A549 (cell line): ENCODE results near the gene TBC1D1.

ENCODE experiments used
- PHF8 ChIP-seq: fragments of 200-600 bp; sonication (generic); IDR thresholded peaks from 2 replicates; pipeline ENCODE4 v1.6.1; 2016; ENCODE audit warnings: low read depth, mild to moderate bottlenecking, antibody characterized with exemption, moderate library complexity, borderline replicate concordance
- POLR2A ChIP-seq: IDR thresholded peaks from 2 replicates; pipeline ENCODE4 v1.6.1; 2012; ENCODE audit warnings: mild to moderate bottlenecking, low read length
- RAD21 ChIP-seq, 2 experiments: fragments of >200 bp in 1 of 2; sonication (Bioruptor Twin) in 1 of 2; formaldehyde crosslinking in 1 of 2; IDR thresholded peaks in 1 of 2; conservative IDR thresholded peaks in 1 of 2; 2 replicates in 1 of 2; 3 replicates in 1 of 2; pipeline ENCODE4 v1.6.1; 2012 to 2018; ENCODE audit warnings: inconsistent platforms in 1 of 2
- SMC3 ChIP-seq: fragments of >200 bp; sonication (Bioruptor Twin); formaldehyde crosslinking; IDR thresholded peaks from 3 replicates; pipeline ENCODE4 v1.6.1; 2018; ENCODE audit warnings: inconsistent platforms
- TP53 ChIP-seq: fragments of 250-450 bp; sonication (Bioruptor Pico); IDR thresholded peaks from 2 replicates; pipeline ENCODE4 v1.5.0; 2021; ENCODE audit warnings: mild to moderate bottlenecking, moderate library complexity
- ZC3H11A ChIP-seq: fragments of 450-650 bp; IDR thresholded peaks from 2 replicates; pipeline ENCODE4 v1.6.1; 2014; ENCODE audit warnings: antibody characterized with exemption, mild to moderate bottlenecking
- TF ChIP-seq, protein P1 (sequence below): IDR thresholded peaks from 2 replicates; pipeline ENCODE4 v1.6.1; 2012
- TF ChIP-seq, protein P2 (sequence below): fragments of >200 bp; sonication (Bioruptor Twin); formaldehyde crosslinking; IDR thresholded peaks from 3 replicates; pipeline ENCODE4 v1.5.1; 2016
- TF ChIP-seq, protein P3 (sequence below): fragments of 450-650 bp; IDR thresholded peaks from 2 replicates; pipeline ENCODE4 v1.6.1; 2014; ENCODE audit warnings: antibody characterized with exemption

DNA sequence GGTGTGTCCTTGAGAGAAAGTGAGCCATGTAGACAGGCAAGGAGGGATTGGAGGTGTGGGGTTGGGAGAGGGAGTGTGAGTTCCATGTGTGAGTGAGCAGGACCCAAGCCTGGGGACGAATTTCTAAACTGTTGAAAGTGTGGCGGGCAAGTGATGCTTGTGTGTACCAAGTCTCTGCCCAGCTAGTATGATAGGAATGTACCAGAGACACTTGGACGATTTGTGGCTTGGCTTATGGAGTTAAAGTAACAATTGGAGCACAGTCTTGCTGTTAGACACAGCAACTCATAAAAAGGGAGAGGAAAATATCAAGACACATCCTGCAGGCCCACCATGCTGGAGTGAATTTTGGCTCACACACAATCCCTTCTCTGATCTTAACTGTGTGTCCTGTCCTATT, 77.9 kb downstream of the TBC1D1 start:
- TF ChIP-seq, protein P1, sequence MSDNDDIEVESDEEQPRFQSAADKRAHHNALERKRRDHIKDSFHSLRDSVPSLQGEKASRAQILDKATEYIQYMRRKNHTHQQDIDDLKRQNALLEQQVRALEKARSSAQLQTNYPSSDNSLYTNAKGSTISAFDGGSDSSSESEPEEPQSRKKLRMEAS, result no peak
- TF ChIP-seq PHF8, result no peak
- no peak for TF ChIP-seq TP53
- TF ChIP-seq ZC3H11A, result no peak
- TF ChIP-seq RAD21 (conservative IDR thresholded peaks at IDR 0.05 in 1 of 2, IDR thresholded peaks at IDR 0.05 in 1 of 2), result no peak
- TF ChIP-seq, protein P2, sequence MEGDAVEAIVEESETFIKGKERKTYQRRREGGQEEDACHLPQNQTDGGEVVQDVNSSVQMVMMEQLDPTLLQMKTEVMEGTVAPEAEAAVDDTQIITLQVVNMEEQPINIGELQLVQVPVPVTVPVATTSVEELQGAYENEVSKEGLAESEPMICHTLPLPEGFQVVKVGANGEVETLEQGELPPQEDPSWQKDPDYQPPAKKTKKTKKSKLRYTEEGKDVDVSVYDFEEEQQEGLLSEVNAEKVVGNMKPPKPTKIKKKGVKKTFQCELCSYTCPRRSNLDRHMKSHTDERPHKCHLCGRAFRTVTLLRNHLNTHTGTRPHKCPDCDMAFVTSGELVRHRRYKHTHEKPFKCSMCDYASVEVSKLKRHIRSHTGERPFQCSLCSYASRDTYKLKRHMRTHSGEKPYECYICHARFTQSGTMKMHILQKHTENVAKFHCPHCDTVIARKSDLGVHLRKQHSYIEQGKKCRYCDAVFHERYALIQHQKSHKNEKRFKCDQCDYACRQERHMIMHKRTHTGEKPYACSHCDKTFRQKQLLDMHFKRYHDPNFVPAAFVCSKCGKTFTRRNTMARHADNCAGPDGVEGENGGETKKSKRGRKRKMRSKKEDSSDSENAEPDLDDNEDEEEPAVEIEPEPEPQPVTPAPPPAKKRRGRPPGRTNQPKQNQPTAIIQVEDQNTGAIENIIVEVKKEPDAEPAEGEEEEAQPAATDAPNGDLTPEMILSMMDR, result no peak
- TF ChIP-seq, protein P3, sequence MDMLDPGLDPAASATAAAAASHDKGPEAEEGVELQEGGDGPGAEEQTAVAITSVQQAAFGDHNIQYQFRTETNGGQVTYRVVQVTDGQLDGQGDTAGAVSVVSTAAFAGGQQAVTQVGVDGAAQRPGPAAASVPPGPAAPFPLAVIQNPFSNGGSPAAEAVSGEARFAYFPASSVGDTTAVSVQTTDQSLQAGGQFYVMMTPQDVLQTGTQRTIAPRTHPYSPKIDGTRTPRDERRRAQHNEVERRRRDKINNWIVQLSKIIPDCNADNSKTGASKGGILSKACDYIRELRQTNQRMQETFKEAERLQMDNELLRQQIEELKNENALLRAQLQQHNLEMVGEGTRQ, result no peak
- TF ChIP-seq SMC3, result no peak
- TF ChIP-seq POLR2A, result no peak
